Hepatocyte (in vitro differentiated cells): Measurements from ENCODE around the gene C16orf96.

Experiments used
- EZH2 ChIP-seq: fragments of 200-600 bp; sonication (generic); IDR thresholded peaks from 2 replicates; pipeline ENCODE4 v1.6.1; 2016; ENCODE audit warnings: antibody characterized with exemption, mild to moderate bottlenecking, borderline replicate concordance
- TF ChIP-seq, protein P1 (sequence below): fragments of 200-600 bp; sonication (generic); IDR thresholded peaks from 2 replicates; pipeline ENCODE4 v1.5.1; 2016; ENCODE audit warnings: antibody characterized with exemption, mild to moderate bottlenecking; ENCODE audit not compliant: poor library complexity

DNA sequence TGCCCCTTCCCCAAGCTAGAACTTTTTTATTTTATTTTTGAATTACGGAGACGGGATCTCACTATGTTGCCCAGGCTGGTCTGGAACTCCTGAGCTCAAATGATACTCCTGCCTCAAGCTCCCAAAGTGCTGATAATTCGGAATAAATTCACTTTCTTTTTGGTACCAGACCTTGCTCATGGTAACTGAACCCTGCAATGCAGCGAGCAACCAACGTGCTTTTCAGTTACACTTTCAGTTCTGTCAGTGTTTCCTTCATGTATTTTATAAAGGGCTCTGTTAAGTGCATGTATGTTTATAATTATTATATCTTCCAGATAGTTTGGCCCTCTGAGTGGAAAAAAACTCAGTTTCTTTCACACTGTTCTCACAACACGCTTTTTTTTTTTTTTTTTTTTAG, 13.9 kb downstream of the C16orf96 start:
- TF ChIP-seq, protein P1, sequence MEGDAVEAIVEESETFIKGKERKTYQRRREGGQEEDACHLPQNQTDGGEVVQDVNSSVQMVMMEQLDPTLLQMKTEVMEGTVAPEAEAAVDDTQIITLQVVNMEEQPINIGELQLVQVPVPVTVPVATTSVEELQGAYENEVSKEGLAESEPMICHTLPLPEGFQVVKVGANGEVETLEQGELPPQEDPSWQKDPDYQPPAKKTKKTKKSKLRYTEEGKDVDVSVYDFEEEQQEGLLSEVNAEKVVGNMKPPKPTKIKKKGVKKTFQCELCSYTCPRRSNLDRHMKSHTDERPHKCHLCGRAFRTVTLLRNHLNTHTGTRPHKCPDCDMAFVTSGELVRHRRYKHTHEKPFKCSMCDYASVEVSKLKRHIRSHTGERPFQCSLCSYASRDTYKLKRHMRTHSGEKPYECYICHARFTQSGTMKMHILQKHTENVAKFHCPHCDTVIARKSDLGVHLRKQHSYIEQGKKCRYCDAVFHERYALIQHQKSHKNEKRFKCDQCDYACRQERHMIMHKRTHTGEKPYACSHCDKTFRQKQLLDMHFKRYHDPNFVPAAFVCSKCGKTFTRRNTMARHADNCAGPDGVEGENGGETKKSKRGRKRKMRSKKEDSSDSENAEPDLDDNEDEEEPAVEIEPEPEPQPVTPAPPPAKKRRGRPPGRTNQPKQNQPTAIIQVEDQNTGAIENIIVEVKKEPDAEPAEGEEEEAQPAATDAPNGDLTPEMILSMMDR, result no peak
- no peak for TF ChIP-seq EZH2
